Sigmoid colon (tissue), 4 donors: Measurements from ENCODE around the gene NTM.

Experiments used
- EP300 ChIP-seq, 4 donors: sonication (generic); formaldehyde crosslinking; IDR thresholded peaks; one replicate each; pipeline ENCODE4 v1.6.1; 2017; ENCODE audit warnings: antibody characterized with exemption in 4 of 4
- POLR2A ChIP-seq, 2 donors: fragments of 450-650 bp; IDR thresholded peaks; one replicate each; pipeline ENCODE4 v1.6.1; 2016; ENCODE audit warnings: antibody characterized with exemption in 2 of 2, mild to moderate bottlenecking in 2 of 2, moderate library complexity in 2 of 2
- POLR2AphosphoS5 ChIP-seq, 4 donors: sonication (generic); formaldehyde crosslinking; IDR thresholded peaks; one replicate each; pipeline ENCODE4 v1.6.1; 2017; ENCODE audit warnings: antibody characterized with exemption in 4 of 4
- TF ChIP-seq, protein P1 (sequence below), 4 experiments: fragments of 450-650 bp in 3 of 4; fragments of 200-600 bp in 1 of 4; IDR thresholded peaks; one replicate each; pipeline ENCODE4 v1.5.1; 2016 to 2019; ENCODE audit warnings: antibody characterized with exemption in 4 of 4, mild to moderate bottlenecking in 3 of 4, moderate library complexity in 2 of 4

DNA sequence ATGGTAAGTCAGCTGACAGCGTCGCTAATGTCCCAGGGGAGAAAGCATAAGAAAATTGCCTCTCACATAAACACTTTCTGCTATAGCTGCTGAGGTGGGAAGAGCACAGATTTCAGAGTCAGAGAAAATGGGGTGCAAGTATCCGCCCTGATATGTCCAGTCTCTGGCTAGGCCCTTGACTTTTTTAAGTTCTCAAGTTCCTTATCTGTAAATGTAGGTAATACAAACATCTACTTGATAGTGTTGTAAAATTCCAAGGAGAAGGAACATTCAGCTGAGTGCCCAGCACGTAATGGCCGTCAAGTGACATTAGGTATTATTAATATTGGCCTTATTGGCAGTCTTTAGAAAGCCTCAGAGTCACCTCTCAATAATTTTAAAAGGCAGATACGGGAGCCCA lies 143.6 kb downstream of the NTM start:
- TF ChIP-seq, protein P1, sequence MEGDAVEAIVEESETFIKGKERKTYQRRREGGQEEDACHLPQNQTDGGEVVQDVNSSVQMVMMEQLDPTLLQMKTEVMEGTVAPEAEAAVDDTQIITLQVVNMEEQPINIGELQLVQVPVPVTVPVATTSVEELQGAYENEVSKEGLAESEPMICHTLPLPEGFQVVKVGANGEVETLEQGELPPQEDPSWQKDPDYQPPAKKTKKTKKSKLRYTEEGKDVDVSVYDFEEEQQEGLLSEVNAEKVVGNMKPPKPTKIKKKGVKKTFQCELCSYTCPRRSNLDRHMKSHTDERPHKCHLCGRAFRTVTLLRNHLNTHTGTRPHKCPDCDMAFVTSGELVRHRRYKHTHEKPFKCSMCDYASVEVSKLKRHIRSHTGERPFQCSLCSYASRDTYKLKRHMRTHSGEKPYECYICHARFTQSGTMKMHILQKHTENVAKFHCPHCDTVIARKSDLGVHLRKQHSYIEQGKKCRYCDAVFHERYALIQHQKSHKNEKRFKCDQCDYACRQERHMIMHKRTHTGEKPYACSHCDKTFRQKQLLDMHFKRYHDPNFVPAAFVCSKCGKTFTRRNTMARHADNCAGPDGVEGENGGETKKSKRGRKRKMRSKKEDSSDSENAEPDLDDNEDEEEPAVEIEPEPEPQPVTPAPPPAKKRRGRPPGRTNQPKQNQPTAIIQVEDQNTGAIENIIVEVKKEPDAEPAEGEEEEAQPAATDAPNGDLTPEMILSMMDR (IDR thresholded peaks at IDR 0.05) = no peak
- TF ChIP-seq POLR2A (IDR thresholded peaks at IDR 0.05) (no peak), POLR2AphosphoS5 (IDR thresholded peaks at IDR 0.05) (no peak), EP300 (IDR thresholded peaks at IDR 0.05) (no peak)
